GM21717 (cell line): ENCODE results near the gene DNHD1.
A peak's percentile ranks its signal among the peaks of the same experiment; 100 is the strongest.

Source experiments
- ATAC-seq: cut with Tn5 transposase; IDR thresholded peaks from one replicate; pipeline ENCODE4 v1.9.1; 2021; ENCODE audit warnings: mild to moderate bottlenecking, moderate library complexity; ENCODE audit not compliant: unreplicated experiment

DNHD1 gene

DNA sequence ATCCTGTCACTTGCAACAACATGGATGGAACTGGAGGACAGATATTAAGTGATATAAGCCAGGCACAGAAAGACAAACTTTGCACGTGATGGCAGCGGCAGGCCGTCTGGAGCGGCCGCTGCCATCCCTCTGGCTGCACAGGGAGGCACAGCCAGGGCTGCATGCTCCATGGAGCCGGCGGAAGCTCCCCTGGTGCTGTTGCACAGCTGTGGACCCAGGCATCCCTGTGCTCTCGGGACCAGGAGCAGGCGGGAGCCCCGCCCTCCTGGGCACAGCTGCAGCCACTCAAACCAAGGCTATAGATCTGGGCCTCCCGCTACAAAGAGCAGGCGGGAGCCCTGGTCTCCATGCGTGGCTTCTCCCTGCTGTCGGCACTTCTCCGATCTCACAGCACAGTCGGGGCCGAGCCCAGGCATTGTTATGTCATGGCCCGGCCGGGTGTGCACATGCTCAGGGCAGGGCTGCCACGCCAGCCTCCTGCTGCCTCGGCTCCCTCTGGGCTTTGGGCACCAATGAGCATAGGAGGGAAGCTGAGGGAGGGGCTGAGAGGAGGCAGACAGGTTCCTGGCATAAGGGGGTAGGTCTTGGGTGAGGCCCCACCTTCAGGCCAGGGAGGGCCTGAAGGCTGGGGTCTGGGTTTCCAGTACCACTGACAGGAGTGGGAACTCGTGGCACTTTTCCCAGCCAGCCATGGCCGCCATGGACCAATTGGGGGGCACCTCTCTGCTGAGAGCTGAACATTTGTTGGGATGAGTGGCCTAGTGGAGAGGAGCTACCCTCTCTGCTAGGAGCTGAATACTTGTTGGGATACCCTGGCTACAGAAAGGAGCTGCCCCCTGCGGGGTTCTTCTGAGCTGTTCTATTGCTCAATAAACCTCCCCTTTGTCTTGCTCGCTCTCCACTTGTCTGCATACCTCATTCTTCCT, 89.6 kb downstream of the DNHD1 start:
- no peak for ATAC-seq

DNA sequence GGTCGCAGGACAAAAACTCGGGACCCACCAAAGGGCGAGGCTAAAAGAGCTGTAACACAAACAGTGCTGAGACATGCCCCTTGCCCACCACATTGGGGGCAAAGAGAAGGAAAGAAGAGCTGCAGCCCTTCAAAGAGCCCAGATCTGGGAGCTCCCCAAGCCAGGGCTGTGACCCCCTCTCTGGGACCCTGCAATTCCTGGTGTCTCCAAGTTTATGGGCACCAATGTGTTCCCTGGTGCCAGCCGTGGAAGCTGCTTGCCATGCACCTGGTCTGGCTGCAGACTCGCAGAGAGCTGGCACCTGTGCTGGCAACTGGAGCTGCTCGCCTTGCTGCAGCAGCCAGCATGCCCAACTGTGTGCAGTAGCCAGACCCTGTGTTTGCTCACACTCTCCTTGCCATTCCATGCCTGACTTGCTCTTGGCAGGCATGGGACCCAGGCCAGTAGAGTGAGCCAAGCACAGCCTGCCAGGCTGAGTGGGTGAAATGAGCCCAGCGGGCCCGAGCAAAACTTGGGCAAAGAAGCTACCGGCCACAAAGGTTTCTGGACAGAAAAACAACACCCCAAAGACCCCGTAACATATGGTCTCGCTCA, 90.4 kb downstream of the DNHD1 start:
- no peak for ATAC-seq

DNA sequence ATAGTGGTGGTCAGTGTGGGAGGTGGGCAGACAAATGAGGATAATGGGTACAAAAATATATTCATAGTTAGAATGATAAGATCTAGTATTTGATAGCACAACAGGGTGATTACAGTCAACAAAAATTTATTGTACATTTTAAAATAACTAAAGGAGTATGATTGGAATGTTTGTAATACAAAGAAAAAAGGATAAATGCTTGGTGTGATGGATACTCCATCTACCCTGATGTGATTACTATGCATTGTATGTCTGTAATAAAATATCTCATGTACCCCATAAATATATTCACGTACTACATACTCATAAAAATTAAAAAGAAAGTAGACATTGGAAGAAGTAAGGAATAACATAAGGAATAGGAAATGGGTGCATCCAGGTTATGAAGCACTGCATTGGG, 90.9 kb downstream of the DNHD1 start:
- no peak for ATAC-seq

DNA sequence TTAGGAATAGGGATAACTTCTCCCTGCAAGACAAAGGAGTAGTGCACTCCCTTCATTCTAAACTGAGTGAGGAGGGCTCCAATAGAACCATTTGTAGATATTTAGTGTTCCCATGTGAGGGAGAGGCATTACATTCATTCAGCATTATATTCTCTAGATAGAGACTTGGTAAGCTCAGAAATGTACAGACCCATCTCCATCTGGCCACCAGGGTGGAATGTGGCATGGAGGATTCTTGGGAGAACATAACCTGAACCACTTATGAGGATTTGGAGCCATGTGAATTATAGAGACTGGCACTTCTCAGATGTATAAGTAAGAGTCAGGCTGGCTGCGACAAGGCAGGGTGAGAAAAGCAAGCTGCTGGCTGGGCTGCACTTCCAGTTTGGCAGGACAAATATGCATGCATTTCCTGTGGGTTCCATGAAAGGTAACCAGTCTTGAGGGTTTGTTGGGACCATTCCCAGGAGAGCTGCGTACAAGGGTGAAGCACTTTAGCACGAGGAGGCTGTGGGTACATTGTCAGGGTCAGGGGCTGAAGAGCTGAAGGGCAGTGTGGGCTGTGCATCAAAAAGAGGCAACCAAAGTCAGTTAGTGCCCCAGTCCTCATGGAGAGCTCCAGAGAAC, 97.2 kb downstream of the DNHD1 start:
- ATAC-seq: no peak

DNA sequence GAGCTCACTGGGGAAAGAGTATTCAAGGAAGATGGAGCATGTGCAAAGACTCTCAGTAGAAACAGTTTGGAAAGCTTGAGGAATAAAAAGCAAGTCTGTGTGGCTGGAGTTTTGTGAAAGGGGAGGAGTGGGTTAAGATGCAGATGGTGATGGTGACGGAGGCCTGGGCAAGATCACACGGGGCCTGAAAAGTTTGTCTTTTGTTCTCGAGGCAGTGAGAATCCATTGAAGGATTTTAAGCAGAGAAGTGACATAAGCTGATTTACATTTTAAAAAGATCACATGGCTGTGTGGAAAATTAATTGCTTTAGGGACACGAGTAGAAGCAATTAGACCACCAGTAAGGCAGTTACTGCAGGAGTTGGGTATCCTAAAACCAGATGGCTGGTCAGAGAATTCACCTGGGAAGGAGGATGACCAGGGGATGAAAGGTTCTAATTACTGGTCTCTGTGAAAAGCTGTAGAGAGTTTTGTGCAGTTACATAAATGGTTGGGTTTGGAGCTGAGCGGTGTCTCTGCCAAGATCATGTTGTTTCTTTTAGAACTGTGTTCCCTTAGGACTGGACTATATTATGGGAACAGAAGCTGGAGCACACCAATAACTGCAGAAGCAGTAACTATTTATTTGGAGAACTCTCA, 99.3 kb downstream of the DNHD1 start:
- ATAC-seq: no peak

DNA sequence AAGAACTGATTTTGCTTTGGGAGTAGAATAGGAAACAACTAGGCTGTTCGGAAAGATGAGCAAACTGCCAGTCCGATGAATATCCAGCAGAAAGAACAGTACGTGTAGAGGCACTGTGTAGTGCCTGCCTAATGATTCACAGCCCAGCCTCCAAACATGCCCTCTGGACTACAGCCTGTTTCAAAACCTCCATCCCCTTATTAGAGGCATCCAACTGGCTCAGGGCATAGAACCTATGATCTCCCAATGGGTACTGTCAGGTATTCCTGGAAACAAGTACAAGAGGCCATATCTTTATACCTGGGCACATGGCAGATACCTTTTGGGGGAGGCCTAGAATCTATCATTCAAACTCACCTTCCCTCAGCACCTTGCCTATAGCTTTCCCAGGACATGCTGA, 101.5 kb downstream of the DNHD1 start:
- no peak for ATAC-seq

DNA sequence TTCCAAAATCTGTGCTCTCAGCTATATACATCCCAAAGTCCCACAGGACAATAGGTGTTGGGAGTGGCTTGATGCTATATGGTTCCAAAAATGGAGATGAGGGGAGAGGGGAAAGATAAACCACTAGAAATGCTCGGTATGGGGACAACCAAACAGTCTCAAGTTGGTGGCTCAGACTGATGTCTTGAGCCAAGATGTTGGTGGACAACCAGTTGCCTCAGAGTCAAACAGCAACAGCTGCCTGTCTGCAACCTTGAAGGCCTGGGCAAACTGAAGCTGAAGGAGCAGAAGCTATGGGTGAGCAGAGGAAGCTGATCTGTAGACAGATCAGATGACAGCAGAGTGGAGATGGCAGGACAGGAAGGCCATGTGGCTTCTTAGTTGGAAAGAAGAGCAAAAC, 102.4 kb downstream of the DNHD1 start:
- ATAC-seq: no peak

DNA sequence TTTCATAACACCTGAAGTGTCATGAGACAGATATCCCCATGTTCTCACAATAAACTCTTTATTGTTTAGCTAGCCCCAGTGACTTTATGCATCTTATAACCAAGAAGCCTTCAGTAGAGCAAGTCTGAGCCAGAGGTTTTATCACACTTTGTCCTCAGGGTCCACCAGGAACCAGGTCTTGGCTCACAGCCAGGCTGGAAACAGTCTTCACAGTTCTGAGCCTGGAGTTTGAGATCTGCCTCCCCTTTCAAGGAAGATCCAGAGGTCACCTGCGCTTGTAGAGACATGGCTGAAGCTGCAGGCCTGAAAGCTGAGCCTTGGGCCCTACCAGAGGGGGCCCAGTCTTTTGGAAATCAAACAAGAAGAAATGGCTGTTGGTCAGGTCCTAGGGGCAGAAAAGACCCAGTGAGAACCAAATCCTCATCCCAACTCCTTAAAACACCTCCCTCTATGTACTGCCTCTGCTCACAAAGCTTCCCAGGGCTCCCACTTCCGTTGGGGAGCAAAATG, 102.9 kb downstream of the DNHD1 start:
- no peak for ATAC-seq

DNA sequence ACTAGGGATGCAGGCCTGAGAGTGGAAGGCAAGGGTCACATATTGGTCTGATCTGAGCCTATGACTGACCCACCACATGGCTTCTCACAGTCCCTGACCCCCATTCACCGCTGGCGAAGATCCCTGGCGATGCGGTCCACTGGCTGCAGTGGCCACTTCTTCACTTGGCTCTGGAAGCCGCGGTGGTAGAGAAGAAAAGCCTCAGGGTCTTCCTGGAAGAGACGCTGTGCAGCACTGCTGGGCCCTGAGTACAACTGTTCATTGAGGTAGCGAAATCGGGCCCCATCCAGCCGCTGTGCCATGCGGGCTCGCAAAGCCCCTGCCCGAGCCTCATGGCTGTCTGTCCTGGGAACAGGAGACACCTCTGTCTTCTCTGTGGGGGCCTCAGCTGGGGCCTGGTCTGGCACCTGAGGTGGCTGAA, 104.0 kb downstream of the DNHD1 start:
- no peak for ATAC-seq

DNA sequence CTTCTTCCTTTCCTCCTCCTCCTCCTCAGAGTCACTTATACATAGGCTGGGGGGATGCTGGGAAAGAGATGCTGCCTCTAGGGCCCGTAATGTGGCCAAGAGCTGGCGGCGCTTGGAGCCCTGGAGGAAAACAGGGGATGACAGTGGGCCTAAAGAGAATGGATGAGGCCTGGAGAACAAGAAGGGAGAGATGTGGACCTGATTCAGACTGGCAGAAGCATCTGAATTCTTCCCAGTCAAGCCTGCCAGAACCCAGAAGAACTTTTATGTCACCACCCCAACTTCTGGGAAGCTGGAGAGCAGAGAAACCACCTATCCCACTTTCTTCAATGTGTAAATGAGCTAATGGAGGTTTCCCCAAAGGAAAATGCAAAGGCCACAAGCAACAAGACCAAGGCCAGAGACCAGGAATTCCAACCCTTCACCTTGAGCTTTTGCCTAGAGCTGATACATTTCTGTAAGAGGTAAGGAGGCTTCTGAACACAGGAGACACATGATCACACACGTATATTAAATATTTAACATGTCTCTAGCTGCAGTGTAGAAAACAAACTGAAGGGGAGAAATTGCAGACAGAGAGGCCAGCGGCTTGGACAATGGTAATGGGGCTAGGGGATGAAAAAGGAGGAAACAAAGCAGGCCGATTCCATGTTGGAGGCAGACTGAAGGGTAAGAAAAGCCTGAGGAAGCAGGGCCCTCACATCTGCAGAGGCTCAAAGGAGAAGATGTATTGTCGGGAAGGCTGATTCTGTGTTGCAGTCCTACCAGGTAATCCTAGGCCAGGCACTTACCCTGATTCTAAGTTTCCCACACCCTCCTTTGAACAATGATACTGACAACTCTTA, 105.2 kb downstream of the DNHD1 start:
- no peak for ATAC-seq

DNA sequence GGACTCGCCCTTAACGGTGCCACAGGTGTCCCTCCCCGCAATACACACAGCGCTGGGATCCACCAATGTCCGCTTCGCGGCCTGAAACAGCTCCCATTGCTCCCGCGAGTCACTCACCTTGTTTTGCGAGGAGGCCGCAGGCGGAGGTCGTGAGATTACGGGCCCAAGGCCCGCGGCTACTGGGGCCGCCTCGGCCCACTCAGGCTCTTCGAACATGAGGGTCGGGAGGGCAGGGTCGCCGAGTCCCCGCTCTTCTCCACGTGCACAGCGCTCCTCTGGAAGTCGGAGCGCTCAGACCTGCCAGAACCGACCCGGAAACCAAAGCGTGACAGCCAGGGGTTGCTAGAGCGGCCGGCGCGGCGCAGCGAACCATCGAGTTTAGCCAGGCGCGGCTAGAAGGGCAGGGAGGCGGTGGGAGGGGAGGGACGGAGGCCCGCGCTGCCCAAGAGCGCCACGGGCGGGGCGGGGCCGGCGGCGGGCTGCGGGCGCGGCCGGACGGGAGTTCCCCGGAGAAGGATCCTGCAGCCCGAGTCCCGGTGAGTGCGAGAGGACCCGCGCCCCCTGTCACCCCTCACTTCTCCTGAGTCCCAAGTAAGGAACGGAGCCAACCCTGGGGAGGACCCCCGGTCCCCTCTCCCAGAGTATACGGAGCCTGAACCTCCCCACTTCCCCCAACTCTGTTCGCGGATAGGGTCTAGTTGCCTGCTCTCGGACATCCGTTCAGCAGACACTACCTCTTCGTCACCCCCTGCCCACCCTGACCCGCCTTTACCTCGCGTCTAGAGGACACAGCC, 106.4 kb downstream of the DNHD1 start, which contains the start of the genes ILK and RRP8:
ILK (plus strand) TSS at position 488 of the 794 bp plus-strand sequence. CDS start 498 bp downstream, outside the sequence.
RRP8 (minus strand) TSS at position 330 of the 794 bp plus-strand sequence; CDS start at position 216, 114 bp downstream.
- peak; percentile 77 for ATAC-seq

DNA sequence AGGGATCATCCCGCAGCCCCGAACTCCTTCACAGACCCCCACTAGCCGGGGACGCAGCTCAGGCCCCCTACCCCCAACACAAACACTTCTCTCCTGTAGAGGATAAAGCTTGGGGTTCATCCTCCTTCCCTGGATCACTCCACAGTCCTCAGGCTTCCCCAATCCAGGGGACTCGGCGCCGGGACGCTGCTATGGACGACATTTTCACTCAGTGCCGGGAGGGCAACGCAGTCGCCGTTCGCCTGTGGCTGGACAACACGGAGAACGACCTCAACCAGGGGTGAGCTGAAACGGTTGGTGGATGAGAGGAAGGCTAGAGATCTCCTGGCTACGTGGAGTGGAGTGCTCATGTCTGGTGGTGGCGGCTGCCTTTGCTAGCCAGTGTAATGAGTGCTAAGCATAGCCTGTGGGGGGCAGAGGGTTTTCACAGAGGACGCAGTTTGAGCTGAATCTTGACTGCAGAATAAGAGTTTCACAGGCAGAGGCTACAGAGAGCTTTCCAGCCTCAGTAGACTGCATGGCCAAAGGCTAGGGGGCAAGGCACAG, 107.1 kb downstream of the DNHD1 start:
- ATAC-seq: peak; percentile 45

DNA sequence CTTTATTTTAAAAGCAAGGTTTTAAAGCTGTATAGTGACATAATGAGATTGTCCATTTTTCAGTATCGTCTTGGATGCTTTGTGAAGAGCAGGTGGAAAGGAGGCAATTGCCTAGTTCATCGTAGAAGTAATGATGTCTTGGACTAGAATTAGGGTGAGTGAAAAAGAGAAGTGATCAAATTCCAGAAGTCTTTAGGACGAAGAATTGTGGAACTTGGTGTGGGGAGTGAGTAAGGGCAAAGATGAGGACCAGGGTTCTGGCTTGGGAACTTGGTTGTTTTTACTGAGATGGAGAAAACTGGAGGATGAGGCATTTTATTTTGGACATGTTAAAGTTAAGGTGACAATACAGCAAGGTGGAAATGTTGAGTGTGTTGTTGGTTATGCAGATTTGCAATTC, 107.7 kb downstream of the DNHD1 start:
- no peak for ATAC-seq

DNA sequence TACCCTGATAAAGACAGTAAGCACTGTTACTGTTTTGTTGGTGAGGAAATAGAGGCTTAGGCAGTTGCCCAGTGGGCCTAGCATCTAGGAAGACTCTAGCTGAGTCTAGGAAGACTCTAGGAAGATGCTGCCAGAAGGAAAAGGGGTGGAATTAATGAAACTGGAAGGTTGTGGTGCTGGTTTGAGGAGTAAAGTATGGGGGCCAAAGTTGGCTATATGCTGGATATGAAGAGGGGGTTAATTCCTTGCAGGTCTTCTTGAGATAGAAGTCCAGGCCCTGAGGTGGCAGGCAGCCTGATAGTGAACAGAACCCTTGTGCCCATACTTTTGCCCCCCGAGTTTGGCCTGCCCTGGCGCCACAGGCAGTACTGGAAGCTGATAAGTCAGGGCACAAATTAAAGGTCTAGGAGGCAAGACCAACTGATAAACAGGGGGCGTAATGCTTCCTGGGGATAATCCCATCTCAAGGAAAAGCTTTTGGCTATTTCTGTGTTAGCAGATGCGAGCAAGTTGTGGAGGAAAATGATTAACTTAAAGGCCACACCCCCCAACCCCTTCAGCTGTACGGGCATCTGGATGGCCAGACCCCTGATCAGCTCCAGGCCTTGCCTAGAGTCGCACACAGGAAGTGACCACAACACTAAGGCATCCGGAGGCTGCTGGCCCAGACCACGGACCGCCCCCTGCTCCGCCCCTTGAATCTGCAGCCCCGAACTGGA, 109.5 kb downstream of the DNHD1 start:
- peak; percentile 29 for ATAC-seq

DNA sequence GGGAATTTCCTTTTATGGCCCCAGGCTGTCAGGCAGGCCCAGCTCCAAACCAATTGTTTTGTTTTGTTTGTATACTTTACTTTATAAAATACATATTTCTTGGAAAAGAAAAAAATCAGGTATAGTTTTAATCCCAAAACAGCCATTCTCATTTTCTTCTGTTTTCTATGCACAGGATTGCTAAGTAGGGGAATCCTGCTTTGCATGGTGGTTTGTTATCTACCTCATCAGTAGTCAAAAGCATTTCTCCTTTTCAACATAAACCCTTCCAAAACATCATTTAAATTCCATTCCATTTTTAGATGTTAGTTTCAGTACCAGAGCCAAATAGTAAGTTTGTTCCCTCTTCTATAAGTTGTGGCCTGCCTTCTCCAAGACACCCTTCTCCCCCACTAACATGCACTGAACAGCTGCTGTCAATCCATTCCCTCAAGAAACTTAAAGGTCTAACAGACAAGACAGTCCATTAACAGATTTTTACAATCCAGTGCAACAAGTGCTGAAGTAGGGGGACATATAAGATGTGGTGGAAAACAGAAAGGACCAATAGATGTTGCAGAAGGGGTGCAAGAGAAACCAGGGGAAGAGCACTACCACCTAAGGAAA, 110.2 kb downstream of the DNHD1 start:
- no peak for ATAC-seq

DNA sequence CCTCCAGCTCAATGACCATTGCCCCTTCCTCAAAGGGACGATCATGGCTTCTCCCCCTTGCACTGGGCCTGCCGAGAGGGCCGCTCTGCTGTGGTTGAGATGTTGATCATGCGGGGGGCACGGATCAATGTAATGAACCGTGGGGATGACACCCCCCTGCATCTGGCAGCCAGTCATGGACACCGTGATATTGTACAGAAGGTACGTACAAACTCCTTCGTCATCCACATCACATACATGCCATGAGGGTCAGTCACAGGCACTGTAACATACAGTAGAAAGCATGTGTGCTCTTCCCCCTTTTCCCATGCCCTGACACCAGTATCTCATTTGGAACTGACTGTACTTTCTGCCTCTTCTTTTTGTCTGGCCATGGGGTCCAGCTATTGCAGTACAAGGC, 110.9 kb downstream of the DNHD1 start:
- ATAC-seq: no peak

DNA sequence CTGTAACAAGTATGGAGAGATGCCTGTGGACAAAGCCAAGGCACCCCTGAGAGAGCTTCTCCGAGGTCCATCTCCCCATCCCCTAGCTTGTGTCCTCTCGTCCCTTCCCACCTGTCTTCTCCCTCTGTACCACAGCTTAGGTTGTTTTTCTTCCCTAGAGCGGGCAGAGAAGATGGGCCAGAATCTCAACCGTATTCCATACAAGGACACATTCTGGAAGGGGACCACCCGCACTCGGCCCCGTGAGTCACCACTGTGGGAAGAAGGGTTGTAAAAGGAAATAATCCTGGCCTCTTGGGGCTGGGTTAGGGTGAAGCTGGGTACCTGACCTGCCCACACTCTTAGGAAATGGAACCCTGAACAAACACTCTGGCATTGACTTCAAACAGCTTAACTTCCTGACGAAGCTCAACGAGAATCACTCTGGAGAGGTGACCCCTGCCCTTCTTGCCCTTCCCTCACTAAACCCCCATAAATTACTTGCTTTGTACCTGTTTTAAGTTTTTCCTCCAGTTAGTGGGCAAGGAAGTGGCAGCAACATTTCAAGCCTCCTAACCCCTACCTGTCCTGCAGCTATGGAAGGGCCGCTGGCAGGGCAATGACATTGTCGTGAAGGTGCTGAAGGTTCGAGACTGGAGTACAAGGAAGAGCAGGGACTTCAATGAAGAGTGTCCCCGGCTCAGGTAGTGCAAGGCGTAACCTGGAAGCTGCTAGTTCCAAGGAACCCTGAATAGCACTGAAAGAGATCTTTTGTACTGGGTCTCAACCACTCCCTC, 111.8 kb downstream of the DNHD1 start:
- no peak for ATAC-seq
